K562 (cell line): ENCODE measurements around the gene PKD1L1. TPM values are rescaled to one million over a fixed set of nuclear protein-coding genes. Genes with fewer than 3 reads are reported as not detected.

Experiments
- ATAC-seq: fragments of 200-7000 bp; cut with Tn5 transposase; 3 replicates; pipeline ENCODE4 v1.9.1; 2020; ENCODE audit warnings: moderate library complexity
- BruUV-seq: library from RNA; stranded (reverse); fragments of 400-500 nt; replicated peaks from 2 replicates; lab custom pipeline; 2021; lab: Mats Ljungman, UMichigan
- CTCF ChIA-PET: fragments of 300-600 bp; formaldehyde crosslinking; extraction: SDS; loops from one replicate; lab custom pipeline; 2021; ENCODE audit warnings: low intra/inter-chr PET ratio; lab: Yijun Ruan, JAX
- POLR2A ChIA-PET: fragments of 300-600, 350-650 bp; sonication (Branson Sonifier 250); formaldehyde crosslinking; extraction: SDS; loops from one replicate; lab custom pipeline; 2021; ENCODE audit warnings: antibody characterized with exemption, inconsistent platforms; lab: Yijun Ruan, JAX
- DNase-seq, 4 experiments: peaks; one replicate each; pipeline versions ENCODE4 v3.0.0 to v3.0.0-alpha.2; 2011 to 2018; ENCODE audit warnings: low spot score in 3 of 4, mixed read lengths in 3 of 4; ENCODE audit errors: extremely low read depth in 1 of 4
- FAIRE-seq: peaks from 2 replicates; lab custom pipeline; 2011; peaks lifted over from hg19 to GRCh38; lab: Jason Lieb, UNC
- H2AFZ ChIP-seq: 2 replicates; pipeline ENCODE4 v1.6.0; 2011; ENCODE audit warnings: low read depth, low read length, control low read depth, inconsistent platforms
- H3K27ac ChIP-seq: fragments of 200-600 bp; 3 replicates; pipeline ENCODE4 v1.8.0; 2011; ENCODE audit warnings: low read depth, mild to moderate bottlenecking, control low read depth, inconsistent platforms, low read length, moderate library complexity, mixed read lengths; ENCODE audit errors: extremely low read depth
- H3K27me3 ChIP-seq, 2 experiments: fragments of 300-600 bp in 1 of 2; 2 replicates in 1 of 2; 3 replicates in 1 of 2; pipeline versions ENCODE4 v1.6.0 to v1.8.0; 2011; ENCODE audit warnings: inconsistent platforms in 2 of 2, low read length in 2 of 2, mild to moderate bottlenecking in 1 of 2, mixed read lengths in 1 of 2, moderate library complexity in 1 of 2; ENCODE audit not compliant: control insufficient read depth in 2 of 2, insufficient read depth in 2 of 2
- H3K36me3 ChIP-seq: fragments of 300-600 bp; 3 replicates; pipeline ENCODE4 v1.8.0; 2011; ENCODE audit warnings: mild to moderate bottlenecking, low read length, inconsistent platforms; ENCODE audit not compliant: control insufficient read depth, insufficient read depth
- H3K4me1 ChIP-seq, 2 experiments: fragments of 200-600 bp in 1 of 2; replicated peaks in 1 of 2; 2 replicates in 1 of 2; 3 replicates in 1 of 2; pipeline versions ENCODE4 v1.5.1 to v1.8.0; 2011; ENCODE audit warnings: inconsistent platforms in 2 of 2, low read length in 2 of 2, mild to moderate bottlenecking in 1 of 2, mixed read lengths in 1 of 2, moderate library complexity in 1 of 2; ENCODE audit not compliant: control insufficient read depth in 2 of 2, insufficient read depth in 2 of 2
- H3K4me2 ChIP-seq: 2 replicates; pipeline ENCODE4 v1.6.1; 2011; ENCODE audit warnings: low read length, control low read depth, inconsistent platforms, mixed read lengths; ENCODE audit not compliant: insufficient read depth
- H3K4me3 ChIP-seq: fragments of 200-600 bp; sonication (generic), shearing (Covaris generic); 2 replicates; pipeline ENCODE4 v1.5.1; 2016; ENCODE audit warnings: control low read depth, inconsistent platforms
- H3K79me2 ChIP-seq: fragments of 200-600 bp; 3 replicates; pipeline ENCODE4 v1.8.0; 2011; ENCODE audit warnings: low read length, inconsistent platforms; ENCODE audit not compliant: control insufficient read depth, insufficient read depth
- H3K9ac ChIP-seq, 2 experiments: 2 replicates each; pipeline versions ENCODE4 v1.6.0 to v1.6.1; 2011; ENCODE audit warnings: low read depth in 2 of 2, low read length in 2 of 2, control low read depth in 1 of 2, inconsistent platforms in 1 of 2, mild to moderate bottlenecking in 1 of 2, mixed read lengths in 1 of 2; ENCODE audit not compliant: insufficient read depth in 1 of 2
- H3K9me1 ChIP-seq: one replicate; pipeline ENCODE4 v1.6.0; 2011; ENCODE audit warnings: inconsistent platforms, mild to moderate bottlenecking, low read length, moderate library complexity; ENCODE audit not compliant: control insufficient read depth, insufficient read depth
- H3K9me3 ChIP-seq: replicated peaks from 2 replicates; pipeline ENCODE4 v1.5.1; 2011; ENCODE audit warnings: low read depth, low read length, inconsistent platforms; ENCODE audit not compliant: control insufficient read depth, insufficient read depth
- H4K20me1 ChIP-seq: replicated peaks from 2 replicates; pipeline ENCODE4 v1.6.1; 2011; ENCODE audit warnings: low read length, inconsistent platforms, mixed read lengths; ENCODE audit not compliant: control insufficient read depth, insufficient read depth
- HNRNPUL1 ChIP-seq: fragments of 200-400 bp; formaldehyde crosslinking; IDR thresholded peaks from 2 replicates; pipeline ENCODE4 v1.6.1; 2017; ENCODE audit warnings: low read length
- KLF6 ChIP-seq: fragments of 250-450 bp; sonication (Bioruptor Pico); IDR thresholded peaks from 2 replicates; pipeline ENCODE4 v1.4.0; 2020; ENCODE audit warnings: mild to moderate bottlenecking, moderate library complexity, borderline replicate concordance
- SMC3 ChIP-seq: conservative IDR thresholded peaks from 2 replicates; pipeline ENCODE4 v1.6.1; 2011; ENCODE audit warnings: low read depth, low read length, improper control_type of control experiment; ENCODE audit not compliant: insufficient read depth
- SOX6 ChIP-seq: fragments of 450-650 bp; IDR thresholded peaks from 2 replicates; pipeline ENCODE4 v1.6.1; 2014; ENCODE audit warnings: mild to moderate bottlenecking
- TSC22D4 ChIP-seq: fragments of 450-650 bp; IDR thresholded peaks from 2 replicates; pipeline ENCODE4 v1.6.1; 2016; ENCODE audit warnings: missing genetic modification characterization, missing biosample characterization, control low read depth
- ZBTB5 ChIP-seq: fragments of 450-650 bp; IDR thresholded peaks from 2 replicates; pipeline ENCODE4 v1.6.1; 2017; ENCODE audit warnings: antibody characterized with exemption
- ZMIZ1 ChIP-seq, 2 experiments: fragments of 150-350 bp in 1 of 2; IDR thresholded peaks; 2 replicates each; pipeline ENCODE4 v1.6.1; 2012 to 2016; ENCODE audit warnings: low read depth in 2 of 2, low read length in 2 of 2, mild to moderate bottlenecking in 1 of 2, moderate library complexity in 1 of 2
- ZNF23 ChIP-seq: fragments of 250-450 bp; sonication (Bioruptor Pico); IDR thresholded peaks from 2 replicates; pipeline ENCODE4 v1.4.0; 2020; ENCODE audit warnings: mild to moderate bottlenecking
- WGBS: fragments of 100-300 bp; shearing (Covaris generic); methylation state at CpG from one replicate; pipeline ENCODE4 v1.1.6; 2016; ENCODE audit warnings: low coverage, mixed read lengths; ENCODE audit not compliant: insufficient coverage; ENCODE audit errors: missing lambda C conversion rate; 5-methylcytosine and 5-hydroxymethylcytosine counted together
- in situ Hi-C: fragments of 300-500 bp; cut with MboI; formaldehyde crosslinking; loops from 4 replicates; pipeline ENCODE4 v1.15.0; 2018; ENCODE audit warnings: inconsistent platforms, mixed read lengths
- intact Hi-C: fragments of 100-400 bp; cut with micrococcal nuclease; formaldehyde crosslinking; loops from 2 replicates; pipeline ENCODE4 v1.14.2; 2022
- polyA plus RNA-seq, 8 experiments: library from polyadenylated mRNA; depleted of rRNA in 4 of 8; stranded (reverse) in 5 of 8; unstranded in 3 of 8; fragments of >200 nt; fragmentation: Nextera tagmentation in 2 of 8; fragmentation: Illumina TruSeq in 1 of 8; extraction: Ambion mirVana in 2 of 8; extraction: Trizol in 1 of 8; gene quantifications; 2 replicates each; pipeline versions ENCODE4 v1.2.1 to v1.2.3, GENCODE V29; 2011 to 2014; ENCODE audit warnings: inconsistent platforms in 1 of 8, missing spikeins in 1 of 8
- total RNA-seq, 7 experiments: library from RNA; depleted of rRNA in 6 of 7; stranded (reverse); fragments of >200 nt in 6 of 7; fragmentation: Illumina TruSeq in 2 of 7; extraction: Trizol in 2 of 7; gene quantifications; 2 replicates each; pipeline versions ENCODE4 v1.2.1 to v1.2.3, GENCODE V29; 2011 to 2021; ENCODE audit warnings: low replicate concordance in 1 of 7
- TF ChIP-seq, protein P1 (sequence below): fragments of 250-450 bp; sonication (Bioruptor Pico); IDR thresholded peaks from 2 replicates; pipeline ENCODE4 v1.9.0; 2021; ENCODE audit warnings: mild to moderate bottlenecking, inconsistent platforms
- TF ChIP-seq, protein P2 (sequence below): fragments of 450-650 bp; formaldehyde crosslinking; IDR thresholded peaks from 2 replicates; pipeline ENCODE4 v1.4.0; 2020; ENCODE audit warnings: mild to moderate bottlenecking, moderate library complexity
- TF ChIP-seq, protein P3 (sequence below): sonication (generic); formaldehyde crosslinking; IDR thresholded peaks from 2 replicates; pipeline ENCODE4 v1.8.1; 2022; ENCODE audit warnings: missing genetic modification reagents

PKD1L1 gene
- total and polyA plus RNA-seq, 9 of the 15 experiments (the other 6 are each of a cell fraction or from before 2014, with no cell fraction given) = 0.01 to 0.02 TPM; not detected in 7

DNA sequence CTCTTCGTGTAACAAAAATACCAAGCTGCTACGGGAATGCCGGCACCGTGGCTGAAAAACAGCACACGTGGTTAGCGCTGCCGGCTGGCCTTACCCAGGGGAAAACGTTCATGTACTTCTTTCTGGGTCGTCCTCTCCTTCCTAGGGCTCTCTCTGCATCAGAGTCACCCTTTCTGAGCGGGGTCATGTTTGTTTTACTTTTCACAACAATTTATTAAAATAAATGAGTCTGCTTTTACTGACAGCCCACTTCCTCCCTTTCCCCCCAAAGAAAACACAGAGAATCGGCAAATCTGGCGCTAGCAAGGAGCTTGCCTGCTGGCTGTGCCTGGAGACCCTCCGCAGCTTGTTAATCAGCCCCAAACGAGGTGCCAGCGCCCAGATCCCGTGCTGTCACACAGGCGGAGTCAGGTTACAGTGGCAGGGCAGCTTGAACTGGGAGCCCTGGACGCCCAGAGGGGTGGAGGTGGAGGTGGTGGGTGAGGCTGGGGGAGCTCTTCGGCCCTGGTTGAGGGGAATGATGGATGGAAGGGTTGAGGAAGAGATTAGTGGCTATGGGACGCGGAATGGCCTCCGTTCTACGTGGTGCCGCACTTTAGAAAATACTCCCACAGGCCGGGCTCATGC, 204.2 kb downstream of the PKD1L1 start:
- 5% methylated on average over 24 of the region's 25 CpGs for WGBS
- ChIA-PET POLR2A (interaction anchor here (0.9 kb wide), 1 partner anchor 309 kb away, joined by 3 read pairs; no protein-coding TSS in a partner anchor), CTCF (no interaction called here)
- FAIRE-seq (no peak), ATAC-seq (no peak), DNase-seq (no peak)
- intact Hi-C loops (no loop called here), in situ Hi-C loops (no loop called here)
- H3K27me3 ChIP-seq = peaks cover 6 to 27% of the 10 kb centered on the region in 2 experiments; a peak in 3 of 5 replicates
- no peak overlapping the region for H3K9ac ChIP-seq
- H2AFZ ChIP-seq = no peak overlapping the region
- no TSS peak for BruUV-seq
- no peaks in the 10 kb centered on the region; a peak in 1 of 5 replicates for H3K4me1 ChIP-seq
- H4K20me1 ChIP-seq = no peaks in the 10 kb centered on the region
- no peak overlapping the region for H3K4me3 ChIP-seq
- H3K79me2 ChIP-seq = no peaks in the 10 kb centered on the region
- no peaks in the 10 kb centered on the region for H3K9me3 ChIP-seq
- H3K4me2 ChIP-seq = no peak overlapping the region
- no peak overlapping the region for H3K27ac ChIP-seq
- H3K9me1 ChIP-seq = no peaks in the 10 kb centered on the region
- H3K36me3 ChIP-seq = no peaks in the 10 kb centered on the region
- TF ChIP-seq, protein P1, sequence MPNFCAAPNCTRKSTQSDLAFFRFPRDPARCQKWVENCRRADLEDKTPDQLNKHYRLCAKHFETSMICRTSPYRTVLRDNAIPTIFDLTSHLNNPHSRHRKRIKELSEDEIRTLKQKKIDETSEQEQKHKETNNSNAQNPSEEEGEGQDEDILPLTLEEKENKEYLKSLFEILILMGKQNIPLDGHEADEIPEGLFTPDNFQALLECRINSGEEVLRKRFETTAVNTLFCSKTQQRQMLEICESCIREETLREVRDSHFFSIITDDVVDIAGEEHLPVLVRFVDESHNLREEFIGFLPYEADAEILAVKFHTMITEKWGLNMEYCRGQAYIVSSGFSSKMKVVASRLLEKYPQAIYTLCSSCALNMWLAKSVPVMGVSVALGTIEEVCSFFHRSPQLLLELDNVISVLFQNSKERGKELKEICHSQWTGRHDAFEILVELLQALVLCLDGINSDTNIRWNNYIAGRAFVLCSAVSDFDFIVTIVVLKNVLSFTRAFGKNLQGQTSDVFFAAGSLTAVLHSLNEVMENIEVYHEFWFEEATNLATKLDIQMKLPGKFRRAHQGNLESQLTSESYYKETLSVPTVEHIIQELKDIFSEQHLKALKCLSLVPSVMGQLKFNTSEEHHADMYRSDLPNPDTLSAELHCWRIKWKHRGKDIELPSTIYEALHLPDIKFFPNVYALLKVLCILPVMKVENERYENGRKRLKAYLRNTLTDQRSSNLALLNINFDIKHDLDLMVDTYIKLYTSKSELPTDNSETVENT (CRISPR knock-in tag) = no peak
- TF ChIP-seq, protein P2, sequence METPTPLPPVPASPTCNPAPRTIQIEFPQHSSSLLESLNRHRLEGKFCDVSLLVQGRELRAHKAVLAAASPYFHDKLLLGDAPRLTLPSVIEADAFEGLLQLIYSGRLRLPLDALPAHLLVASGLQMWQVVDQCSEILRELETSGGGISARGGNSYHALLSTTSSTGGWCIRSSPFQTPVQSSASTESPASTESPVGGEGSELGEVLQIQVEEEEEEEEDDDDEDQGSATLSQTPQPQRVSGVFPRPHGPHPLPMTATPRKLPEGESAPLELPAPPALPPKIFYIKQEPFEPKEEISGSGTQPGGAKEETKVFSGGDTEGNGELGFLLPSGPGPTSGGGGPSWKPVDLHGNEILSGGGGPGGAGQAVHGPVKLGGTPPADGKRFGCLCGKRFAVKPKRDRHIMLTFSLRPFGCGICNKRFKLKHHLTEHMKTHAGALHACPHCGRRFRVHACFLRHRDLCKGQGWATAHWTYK (CRISPR knock-in tag) = no peak
- TF ChIP-seq, protein P3, sequence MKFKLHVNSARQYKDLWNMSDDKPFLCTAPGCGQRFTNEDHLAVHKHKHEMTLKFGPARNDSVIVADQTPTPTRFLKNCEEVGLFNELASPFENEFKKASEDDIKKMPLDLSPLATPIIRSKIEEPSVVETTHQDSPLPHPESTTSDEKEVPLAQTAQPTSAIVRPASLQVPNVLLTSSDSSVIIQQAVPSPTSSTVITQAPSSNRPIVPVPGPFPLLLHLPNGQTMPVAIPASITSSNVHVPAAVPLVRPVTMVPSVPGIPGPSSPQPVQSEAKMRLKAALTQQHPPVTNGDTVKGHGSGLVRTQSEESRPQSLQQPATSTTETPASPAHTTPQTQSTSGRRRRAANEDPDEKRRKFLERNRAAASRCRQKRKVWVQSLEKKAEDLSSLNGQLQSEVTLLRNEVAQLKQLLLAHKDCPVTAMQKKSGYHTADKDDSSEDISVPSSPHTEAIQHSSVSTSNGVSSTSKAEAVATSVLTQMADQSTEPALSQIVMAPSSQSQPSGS = no peak
- TF ChIP-seq TSC22D4 (tag) (no peak), ZMIZ1 (IDR thresholded peaks at IDR 0.05; ENCODE audit: low read depth in 2 of 2, low read length in 2 of 2) (no peak), KLF6 (CRISPR knock-in tag) (no peak), SOX6 (no peak), SMC3 (no peak), HNRNPUL1 (no peak), ZNF23 (no peak), ZBTB5 (no peak)
